GM19328 (cell line): ENCODE measurements around the gene NDUFB10.

Source experiments
- ATAC-seq: cut with Tn5 transposase; IDR thresholded peaks from one replicate; pipeline ENCODE4 v1.9.1; 2021; ENCODE audit warnings: mild to moderate bottlenecking, moderate library complexity; ENCODE audit not compliant: unreplicated experiment

NDUFB10 gene

GRCh38 chr16:1965396-1966001 is 6.2 kb downstream of the NDUFB10 start:
- ATAC-seq, result no peak

- ATAC-seq, result no peak
Measured at GRCh38 chr16:1966460-1966859, 7.1 kb downstream of the NDUFB10 start, which contains the start of gene RNF151. Gene RNF151 (plus strand): TSS chr16:1966856. CDS start chr16:1966882, 26 bp downstream.

- no peak for ATAC-seq
Measured at GRCh38 chr16:1968146-1968953, 9.0 kb downstream of the NDUFB10 start.

- ATAC-seq, result peak; percentile 65
Measured at GRCh38 chr16:1971796-1972489, 12.6 kb downstream of the NDUFB10 start, which contains the start of gene TBL3. Gene TBL3 (plus strand): TSS chr16:1972053. CDS start chr16:1972165, 112 bp downstream.

GRCh38 chr16:1972490-1972877 is 13.1 kb downstream of the NDUFB10 start:
- no peak for ATAC-seq

GRCh38 chr16:1973461-1974156 is 14.3 kb downstream of the NDUFB10 start:
- ATAC-seq, result no peak

- no peak for ATAC-seq
Measured at GRCh38 chr16:1974157-1975070, 15.1 kb downstream of the NDUFB10 start.

GRCh38 chr16:1975432-1976215 is 16.3 kb downstream of the NDUFB10 start:
- no peak for ATAC-seq

GRCh38 chr16:1976216-1976520 is 16.8 kb downstream of the NDUFB10 start:
- ATAC-seq, result no peak

GRCh38 chr16:1976951-1977874 is 17.9 kb downstream of the NDUFB10 start:
- ATAC-seq, result no peak

GRCh38 chr16:1977875-1978268 is 18.5 kb downstream of the NDUFB10 start:
- no peak for ATAC-seq

- no peak for ATAC-seq
Measured at GRCh38 chr16:1978476-1979120, 19.3 kb downstream of the NDUFB10 start.

- ATAC-seq, result no peak
Measured at GRCh38 chr16:1979271-1980029, 20.1 kb downstream of the NDUFB10 start.

- no peak for ATAC-seq
Measured at GRCh38 chr16:1980030-1980769, 20.9 kb downstream of the NDUFB10 start.

- no peak for ATAC-seq
Measured at GRCh38 chr16:1980770-1981087, 21.4 kb downstream of the NDUFB10 start.

- ATAC-seq, result no peak
Measured at GRCh38 chr16:1981398-1981836, 22.1 kb downstream of the NDUFB10 start, which contains the start of gene NOXO1. Gene NOXO1 (minus strand): TSS chr16:1981469. CDS start chr16:1981179, 290 bp downstream.
